H1 (cell line): ENCODE results near the gene CASQ2. TPM values are rescaled to one million over a fixed set of nuclear protein-coding genes. Genes with fewer than 3 reads are reported as not detected.

Source experiments
- RAD21 ChIP-seq, 2 experiments: IDR thresholded peaks in 1 of 2; conservative IDR thresholded peaks in 1 of 2; 2 replicates each; pipeline ENCODE4 v1.6.1; 2011; ENCODE audit warnings: low read depth in 2 of 2, low read length in 2 of 2, improper control_type of control experiment in 1 of 2, inconsistent platforms in 1 of 2, mild to moderate bottlenecking in 1 of 2, moderate library complexity in 1 of 2
- SAP30 ChIP-seq: fragments of 300-600 bp; sonication (generic); IDR thresholded peaks from 2 replicates; pipeline ENCODE4 v1.7.1; 2012; ENCODE audit warnings: low read length, moderate library complexity, mild to moderate bottlenecking, inconsistent platforms; ENCODE audit not compliant: insufficient read depth, insufficient replicate concordance
- polyA plus RNA-seq, 7 experiments: library from polyadenylated mRNA; depleted of rRNA in 3 of 7; stranded (reverse) in 5 of 7; unstranded in 2 of 7; fragments of >200 nt in 5 of 7; fragments of 200-250 nt in 2 of 7; gene quantifications; 1 replicate in 5 of 7; 2 replicates in 1 of 7; 4 replicates in 1 of 7; pipeline versions ENCODE4 v1.2.1 to v1.2.3, GENCODE V29; 2011 to 2013; ENCODE audit warnings: missing spikeins in 2 of 7, mixed read lengths in 2 of 7
- total RNA-seq: library from RNA; stranded (reverse); fragmentation: NEBNext Ultra II Directional; extraction: Animal tissue kit (Norgen Biotek cat#: 25700); gene quantifications from 2 replicates; pipeline ENCODE4 v1.2.1, GENCODE V29; 2021
- TF ChIP-seq, protein P1 (sequence below), 3 experiments: IDR thresholded peaks; 1 replicate in 2 of 3; 2 replicates in 1 of 3; pipeline versions ENCODE4 v1.5.1 to v1.6.1; 2011; ENCODE audit warnings: low read length in 3 of 3, mild to moderate bottlenecking in 3 of 3, inconsistent platforms in 2 of 3, low read depth in 1 of 3, moderate library complexity in 1 of 3; ENCODE audit not compliant: insufficient read depth in 1 of 3; ENCODE audit errors: control extremely low read depth in 1 of 3

The CASQ2 gene
- total and polyA plus RNA-seq, 2 of the 8 experiments (the other 6 are each of a cell fraction or from before 2014, with no cell fraction given), result not detected

DNA sequence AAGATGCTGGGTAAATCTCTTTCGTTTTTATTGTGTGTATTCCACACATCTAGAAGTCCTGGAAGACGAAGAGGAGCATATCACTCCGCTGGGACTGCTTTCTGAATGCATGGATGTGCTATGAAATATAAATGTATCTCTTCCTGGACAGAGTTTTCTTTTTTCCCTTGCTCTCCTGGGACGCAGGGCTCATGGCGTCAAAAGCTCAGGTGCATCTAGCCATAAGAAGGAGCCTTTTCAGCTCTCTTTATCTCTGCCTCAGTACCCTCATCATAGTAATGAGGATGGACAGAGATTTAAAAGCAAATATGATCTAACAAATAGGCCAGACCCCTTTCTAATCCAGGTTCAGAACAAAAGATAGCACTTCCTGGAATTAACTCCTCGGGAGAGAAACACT is 27.5 kb upstream of the CASQ2 start (continued):
- TF ChIP-seq RAD21 (IDR thresholded peaks at IDR 0.05 in 1 of 2, conservative IDR thresholded peaks at IDR 0.05 in 1 of 2; ENCODE audit: low read depth in 2 of 2, low read length in 2 of 2) (no peak), SAP30 (no peak)
- TF ChIP-seq, protein P1, sequence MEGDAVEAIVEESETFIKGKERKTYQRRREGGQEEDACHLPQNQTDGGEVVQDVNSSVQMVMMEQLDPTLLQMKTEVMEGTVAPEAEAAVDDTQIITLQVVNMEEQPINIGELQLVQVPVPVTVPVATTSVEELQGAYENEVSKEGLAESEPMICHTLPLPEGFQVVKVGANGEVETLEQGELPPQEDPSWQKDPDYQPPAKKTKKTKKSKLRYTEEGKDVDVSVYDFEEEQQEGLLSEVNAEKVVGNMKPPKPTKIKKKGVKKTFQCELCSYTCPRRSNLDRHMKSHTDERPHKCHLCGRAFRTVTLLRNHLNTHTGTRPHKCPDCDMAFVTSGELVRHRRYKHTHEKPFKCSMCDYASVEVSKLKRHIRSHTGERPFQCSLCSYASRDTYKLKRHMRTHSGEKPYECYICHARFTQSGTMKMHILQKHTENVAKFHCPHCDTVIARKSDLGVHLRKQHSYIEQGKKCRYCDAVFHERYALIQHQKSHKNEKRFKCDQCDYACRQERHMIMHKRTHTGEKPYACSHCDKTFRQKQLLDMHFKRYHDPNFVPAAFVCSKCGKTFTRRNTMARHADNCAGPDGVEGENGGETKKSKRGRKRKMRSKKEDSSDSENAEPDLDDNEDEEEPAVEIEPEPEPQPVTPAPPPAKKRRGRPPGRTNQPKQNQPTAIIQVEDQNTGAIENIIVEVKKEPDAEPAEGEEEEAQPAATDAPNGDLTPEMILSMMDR (IDR thresholded peaks at IDR 0.05; ENCODE audit: control extremely low read depth in 1 of 3, insufficient read depth in 1 of 3, low read depth in 1 of 3, low read length in 3 of 3), result no peak
